K562 (cell line): Measurements from ENCODE around the gene SOWAHC.

Experiments used
- BDP1 ChIP-seq: IDR thresholded peaks from 3 replicates; pipeline ENCODE4 v1.6.1; 2011; ENCODE audit not compliant: insufficient read length, insufficient read depth
- BMI1 ChIP-seq: fragments of 150-350 bp; IDR thresholded peaks from 2 replicates; pipeline ENCODE4 v1.6.1; 2014; ENCODE audit warnings: low read length
- IRF2 ChIP-seq: sonication (generic); formaldehyde crosslinking; IDR thresholded peaks from 2 replicates; pipeline ENCODE4 v1.8.1; 2022; ENCODE audit warnings: mild to moderate bottlenecking, missing genetic modification reagents
- JUND ChIP-seq, 2 experiments: IDR thresholded peaks; 2 replicates in 1 of 2; 3 replicates in 1 of 2; pipeline ENCODE4 v1.6.1; 2011; ENCODE audit warnings: borderline replicate concordance in 2 of 2, low read depth in 2 of 2, low read length in 2 of 2, improper control_type of control experiment in 1 of 2, missing biosample characterization in 1 of 2, missing genetic modification characterization in 1 of 2, missing genetic modification reagents in 1 of 2
- MTA3 ChIP-seq: fragments of 450-650 bp; formaldehyde crosslinking; IDR thresholded peaks from 2 replicates; pipeline ENCODE4 v1.6.1; 2017; ENCODE audit warnings: mild to moderate bottlenecking, borderline replicate concordance
- SRF ChIP-seq, 2 experiments: fragments of 250-450, 450-650 bp in 1 of 2; sonication (Bioruptor Pico) in 1 of 2; sonication (generic) in 1 of 2; formaldehyde crosslinking; IDR thresholded peaks; 2 replicates each; pipeline versions ENCODE4 v1.5.0 to v1.5.1; 2020 to 2022; ENCODE audit warnings: mild to moderate bottlenecking in 1 of 2, missing genetic modification reagents in 1 of 2
- TAF1 ChIP-seq: IDR thresholded peaks from 2 replicates; pipeline ENCODE4 v1.6.1; 2011; ENCODE audit warnings: mild to moderate bottlenecking, low read length, moderate library complexity; ENCODE audit not compliant: insufficient read depth, control insufficient read depth, severe bottlenecking; ENCODE audit errors: extremely low read depth
- TF ChIP-seq, protein P1 (sequence below): sonication (generic); formaldehyde crosslinking; IDR thresholded peaks from 2 replicates; pipeline ENCODE4 v1.9.0; 2022; ENCODE audit warnings: mild to moderate bottlenecking, missing genetic modification reagents
- TF ChIP-seq, protein P2 (sequence below): IDR thresholded peaks from 2 replicates; pipeline ENCODE4 v1.6.1; 2016; ENCODE audit warnings: missing genetic modification characterization, missing compliant biosample characterization
- TF ChIP-seq, protein P3 (sequence below): fragments of 450-650 bp; IDR thresholded peaks from 2 replicates; pipeline ENCODE4 v1.6.1; 2017; ENCODE audit warnings: antibody characterized with exemption
- TF ChIP-seq, protein P4 (sequence below), 2 experiments: fragments of 450-650 bp in 1 of 2; sonication (generic) in 1 of 2; formaldehyde crosslinking in 1 of 2; IDR thresholded peaks in 1 of 2; conservative IDR thresholded peaks in 1 of 2; 2 replicates each; pipeline versions ENCODE4 v1.6.1 to v1.8.1; 2016 to 2023; ENCODE audit warnings: mild to moderate bottlenecking in 2 of 2, moderate library complexity in 2 of 2, inconsistent platforms in 1 of 2, missing genetic modification reagents in 1 of 2
- TF ChIP-seq, protein P5 (sequence below): sonication (generic); formaldehyde crosslinking; IDR thresholded peaks from 2 replicates; pipeline ENCODE4 v1.8.0; 2022; ENCODE audit warnings: mild to moderate bottlenecking, low read depth, missing genetic modification reagents

DNA sequence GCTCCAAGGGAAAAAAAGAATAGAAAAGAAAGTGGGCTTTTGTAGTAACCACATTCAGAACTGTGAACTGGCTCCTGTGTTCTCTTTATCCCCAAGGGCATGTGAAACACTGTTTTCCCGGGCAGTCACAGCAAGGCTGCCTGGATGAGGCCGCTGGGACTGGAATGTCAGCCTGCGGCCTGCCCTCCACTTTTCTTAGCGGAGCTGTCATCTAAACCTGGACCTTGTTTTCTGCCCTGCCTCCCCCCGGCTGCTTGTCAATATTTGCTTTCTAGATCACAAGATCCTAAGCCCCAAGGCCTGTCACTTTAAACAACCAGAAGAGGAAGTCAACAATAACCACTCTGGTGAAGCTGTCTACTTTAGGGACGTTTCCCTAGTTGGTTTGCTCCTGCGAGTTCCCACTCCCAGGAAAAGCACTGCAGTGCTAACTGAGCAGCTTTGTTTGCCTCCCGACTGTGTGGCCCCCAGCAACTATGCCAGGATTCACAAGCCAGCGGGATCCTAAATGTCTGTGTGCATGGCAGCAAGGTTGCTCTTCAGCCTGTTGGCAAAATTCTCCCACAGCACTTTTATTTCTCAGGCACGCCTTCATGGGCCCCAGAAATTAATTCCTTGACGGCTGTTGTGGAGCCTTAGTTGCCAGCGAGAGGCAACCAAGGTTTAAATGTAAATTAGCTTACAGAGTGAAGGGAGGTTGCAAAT is 30.6 kb downstream of the SOWAHC start:
- TF ChIP-seq JUND (IDR thresholded peaks at IDR 0.05; ENCODE audit: borderline replicate concordance, low read depth, low read length) (no peak), JUND (tag; IDR thresholded peaks at IDR 0.05; ENCODE audit: borderline replicate concordance, low read depth, low read length) (no peak), MTA3 (no peak), TAF1 (no peak), IRF2 (no peak), BDP1 (no peak), BMI1 (no peak), SRF (CRISPR knock-in tag; IDR thresholded peaks at IDR 0.05) (no peak)
- TF ChIP-seq, protein P1, sequence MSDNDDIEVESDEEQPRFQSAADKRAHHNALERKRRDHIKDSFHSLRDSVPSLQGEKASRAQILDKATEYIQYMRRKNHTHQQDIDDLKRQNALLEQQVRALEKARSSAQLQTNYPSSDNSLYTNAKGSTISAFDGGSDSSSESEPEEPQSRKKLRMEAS (CRISPR knock-in tag): no peak
- TF ChIP-seq, protein P2, sequence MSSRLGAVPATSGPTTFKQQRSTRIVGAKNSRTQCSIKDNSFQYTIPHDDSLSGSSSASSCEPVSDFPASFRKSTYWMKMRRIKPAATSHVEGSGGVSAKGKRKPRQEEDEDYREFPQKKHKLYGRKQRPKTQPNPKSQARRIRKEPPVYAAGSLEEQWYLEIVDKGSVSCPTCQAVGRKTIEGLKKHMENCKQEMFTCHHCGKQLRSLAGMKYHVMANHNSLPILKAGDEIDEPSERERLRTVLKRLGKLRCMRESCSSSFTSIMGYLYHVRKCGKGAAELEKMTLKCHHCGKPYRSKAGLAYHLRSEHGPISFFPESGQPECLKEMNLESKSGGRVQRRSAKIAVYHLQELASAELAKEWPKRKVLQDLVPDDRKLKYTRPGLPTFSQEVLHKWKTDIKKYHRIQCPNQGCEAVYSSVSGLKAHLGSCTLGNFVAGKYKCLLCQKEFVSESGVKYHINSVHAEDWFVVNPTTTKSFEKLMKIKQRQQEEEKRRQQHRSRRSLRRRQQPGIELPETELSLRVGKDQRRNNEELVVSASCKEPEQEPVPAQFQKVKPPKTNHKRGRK: no peak
- TF ChIP-seq, protein P3, sequence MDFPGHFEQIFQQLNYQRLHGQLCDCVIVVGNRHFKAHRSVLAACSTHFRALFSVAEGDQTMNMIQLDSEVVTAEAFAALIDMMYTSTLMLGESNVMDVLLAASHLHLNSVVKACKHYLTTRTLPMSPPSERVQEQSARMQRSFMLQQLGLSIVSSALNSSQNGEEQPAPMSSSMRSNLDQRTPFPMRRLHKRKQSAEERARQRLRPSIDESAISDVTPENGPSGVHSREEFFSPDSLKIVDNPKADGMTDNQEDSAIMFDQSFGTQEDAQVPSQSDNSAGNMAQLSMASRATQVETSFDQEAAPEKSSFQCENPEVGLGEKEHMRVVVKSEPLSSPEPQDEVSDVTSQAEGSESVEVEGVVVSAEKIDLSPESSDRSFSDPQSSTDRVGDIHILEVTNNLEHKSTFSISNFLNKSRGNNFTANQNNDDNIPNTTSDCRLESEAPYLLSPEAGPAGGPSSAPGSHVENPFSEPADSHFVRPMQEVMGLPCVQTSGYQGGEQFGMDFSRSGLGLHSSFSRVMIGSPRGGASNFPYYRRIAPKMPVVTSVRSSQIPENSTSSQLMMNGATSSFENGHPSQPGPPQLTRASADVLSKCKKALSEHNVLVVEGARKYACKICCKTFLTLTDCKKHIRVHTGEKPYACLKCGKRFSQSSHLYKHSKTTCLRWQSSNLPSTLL: no peak
- TF ChIP-seq, protein P4, sequence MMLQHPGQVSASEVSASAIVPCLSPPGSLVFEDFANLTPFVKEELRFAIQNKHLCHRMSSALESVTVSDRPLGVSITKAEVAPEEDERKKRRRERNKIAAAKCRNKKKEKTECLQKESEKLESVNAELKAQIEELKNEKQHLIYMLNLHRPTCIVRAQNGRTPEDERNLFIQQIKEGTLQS (IDR thresholded peaks at IDR 0.05): no peak
- TF ChIP-seq, protein P4 (CRISPR knock-in tag; conservative IDR thresholded peaks at IDR 0.05): no peak
- TF ChIP-seq, protein P5, sequence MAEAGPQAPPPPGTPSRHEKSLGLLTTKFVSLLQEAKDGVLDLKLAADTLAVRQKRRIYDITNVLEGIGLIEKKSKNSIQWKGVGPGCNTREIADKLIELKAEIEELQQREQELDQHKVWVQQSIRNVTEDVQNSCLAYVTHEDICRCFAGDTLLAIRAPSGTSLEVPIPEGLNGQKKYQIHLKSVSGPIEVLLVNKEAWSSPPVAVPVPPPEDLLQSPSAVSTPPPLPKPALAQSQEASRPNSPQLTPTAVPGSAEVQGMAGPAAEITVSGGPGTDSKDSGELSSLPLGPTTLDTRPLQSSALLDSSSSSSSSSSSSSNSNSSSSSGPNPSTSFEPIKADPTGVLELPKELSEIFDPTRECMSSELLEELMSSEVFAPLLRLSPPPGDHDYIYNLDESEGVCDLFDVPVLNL (CRISPR knock-in tag): no peak
